ENCODE results near the gene CD38. TPM values are rescaled to one million over a fixed set of nuclear protein-coding genes. Genes with fewer than 3 reads are reported as not detected.

The CD38 gene
- total RNA-seq, 1 experiment from 2014 or later: not detected

- Mint-ChIP-seq H3K9me3 (ENCODE audit: unreplicated experiment) (no peaks in the 10 kb centered on the region), H3K4me3 (ENCODE audit: unreplicated experiment) (peak overlapping the region; percentile 53), H3K36me3 (ENCODE audit: insufficient read depth, unreplicated experiment) (no peaks in the 10 kb centered on the region), H3K27ac (ENCODE audit: low read depth, unreplicated experiment) (peak overlapping the region; percentile 46), H3K27me3 (ENCODE audit: insufficient read depth, unreplicated experiment) (peaks cover 13% of the 10 kb centered on the region), H3K4me1 (ENCODE audit: insufficient read depth, unreplicated experiment) (peaks cover 18% of the 10 kb centered on the region)
- no peak for TF ChIP-seq CTCF (IDR thresholded peaks at IDR 0.05; ENCODE audit: unreplicated experiment)
- no TSS peak for BruUV-seq (replicated peaks)
- DNase-seq (ENCODE audit: unreplicated experiment): peak; percentile 38
- POLR2A ChIA-PET: interaction anchor here (0.6 kb wide), 1 partner anchor 221 kb away, joined by 3 read pairs; no protein-coding TSS in a partner anchor
- intact Hi-C loops (cut with micrococcal nuclease): no loop called here
- CTCF ChIA-PET: interaction anchor here (0.6 to 1.7 kb wide), 12 partner anchors 9 to 1668 kb away, joined by 3 to 7 read pairs (median 3); no protein-coding TSS in a partner anchor
Observed at GRCh38 chr4:15779809-15780208, 1.7 kb downstream of the CD38 start.

- peak; percentile 65 for DNase-seq (ENCODE audit: unreplicated experiment)
- H3K4me1 Mint-ChIP-seq (ENCODE audit: insufficient read depth, unreplicated experiment): peaks cover 18% of the 10 kb centered on the region
- H3K9me3 Mint-ChIP-seq (ENCODE audit: unreplicated experiment): no peaks in the 10 kb centered on the region
- TF ChIP-seq CTCF (IDR thresholded peaks at IDR 0.05; ENCODE audit: unreplicated experiment): no peak
- no TSS peak for BruUV-seq (replicated peaks)
- no peak overlapping the region for H3K4me3 Mint-ChIP-seq (ENCODE audit: unreplicated experiment)
- H3K27ac Mint-ChIP-seq (ENCODE audit: low read depth, unreplicated experiment): no peak overlapping the region
- intact Hi-C loops (cut with micrococcal nuclease): no loop called here
- H3K36me3 Mint-ChIP-seq (ENCODE audit: insufficient read depth, unreplicated experiment): no peaks in the 10 kb centered on the region
- CTCF ChIA-PET: interaction anchor here (1.0 to 1.6 kb wide), 2 partner anchors 24 to 175 kb away, joined by 3 to 6 read pairs; no protein-coding TSS in a partner anchor
- no peaks in the 10 kb centered on the region for H3K27me3 Mint-ChIP-seq (ENCODE audit: insufficient read depth, unreplicated experiment)
- POLR2A ChIA-PET: no interaction called here
Observed at GRCh38 chr4:15781427-15782095, 3.4 kb downstream of the CD38 start.

GRCh38 chr4:15783676-15784075 lies 5.5 kb downstream of the CD38 start:
- Mint-ChIP-seq H3K27me3 (ENCODE audit: insufficient read depth, unreplicated experiment) (peaks cover 13% of the 10 kb centered on the region), H3K4me1 (ENCODE audit: insufficient read depth, unreplicated experiment) (peaks cover 18% of the 10 kb centered on the region), H3K9me3 (ENCODE audit: unreplicated experiment) (no peaks in the 10 kb centered on the region), H3K27ac (ENCODE audit: low read depth, unreplicated experiment) (no peak overlapping the region), H3K4me3 (ENCODE audit: unreplicated experiment) (no peak overlapping the region), H3K36me3 (ENCODE audit: insufficient read depth, unreplicated experiment) (no peaks in the 10 kb centered on the region)
- no TSS peak for BruUV-seq (replicated peaks)
- ChIA-PET POLR2A (no interaction called here), CTCF (interaction anchor here (0.9 kb wide), 1 partner anchor 9 kb away, joined by 3 read pairs; no protein-coding TSS in a partner anchor)
- DNase-seq (ENCODE audit: unreplicated experiment): no peak
- intact Hi-C loops (cut with micrococcal nuclease): no loop called here
- TF ChIP-seq CTCF (IDR thresholded peaks at IDR 0.05; ENCODE audit: unreplicated experiment): no peak

- peaks cover 9% of the 10 kb centered on the region for H3K4me1 Mint-ChIP-seq (ENCODE audit: insufficient read depth, unreplicated experiment)
- TF ChIP-seq CTCF (IDR thresholded peaks at IDR 0.05; ENCODE audit: unreplicated experiment): no peak
- peaks cover 22% of the 10 kb centered on the region for H3K27me3 Mint-ChIP-seq (ENCODE audit: insufficient read depth, unreplicated experiment)
- no peaks in the 10 kb centered on the region for H3K36me3 Mint-ChIP-seq (ENCODE audit: insufficient read depth, unreplicated experiment)
- no peaks in the 10 kb centered on the region for H3K9me3 Mint-ChIP-seq (ENCODE audit: unreplicated experiment)
- intact Hi-C loops (cut with micrococcal nuclease): no loop called here
- DNase-seq (ENCODE audit: unreplicated experiment): no peak
- no peak overlapping the region for H3K4me3 Mint-ChIP-seq (ENCODE audit: unreplicated experiment)
- ChIA-PET POLR2A (no interaction called here), CTCF (interaction anchor here (1.1 to 1.5 kb wide), 4 partner anchors 10 to 171 kb away, joined by 3 to 6 read pairs (median 3); no protein-coding TSS in a partner anchor)
- BruUV-seq (replicated peaks): no TSS peak
- no peak overlapping the region for H3K27ac Mint-ChIP-seq (ENCODE audit: low read depth, unreplicated experiment)
Observed at GRCh38 chr4:15784959-15785634, 7.0 kb downstream of the CD38 start.

Data from MCF 10A (cell line).